GM12878 (cell line): Measurements from ENCODE around the gene ADCY6. TPM values are rescaled to one million over a fixed set of nuclear protein-coding genes. Genes with fewer than 3 reads are reported as not detected.

Source experiments
- ATAC-seq: fragments of 200-7000 bp; cut with Tn5 transposase; 3 replicates; pipeline ENCODE4 v1.9.1; 2020; ENCODE audit warnings: mild to moderate bottlenecking, moderate library complexity
- BruUV-seq: library from RNA; stranded (reverse); fragments of 400-500 nt; replicated peaks from 2 replicates; lab custom pipeline; 2021; lab: Mats Ljungman, UMichigan
- CTCF ChIA-PET: fragments of 300-600 bp; sonication (Branson Sonifier 250); formaldehyde crosslinking; extraction: SDS; loops from one replicate; lab custom pipeline; 2021; ENCODE audit warnings: inconsistent platforms; lab: Yijun Ruan, JAX
- POLR2A ChIA-PET: fragments of 350-600 bp; formaldehyde crosslinking; extraction: SDS; loops from one replicate; lab custom pipeline; 2021; ENCODE audit warnings: inconsistent platforms; lab: Charles Lee
- RAD21 ChIA-PET: fragments of 300-600 bp; sonication (Branson Sonifier 250); formaldehyde crosslinking; loops from one replicate; lab custom pipeline; 2023; ENCODE audit warnings: antibody characterized with exemption; ENCODE audit not compliant: unreplicated experiment; lab: Charles Lee
- SMC1A ChIA-PET: fragments of 300-600 bp; sonication (Branson Sonifier 250); formaldehyde crosslinking; loops from one replicate; lab custom pipeline; 2023; ENCODE audit not compliant: unreplicated experiment, uncharacterized antibody; lab: Charles Lee
- DNase-seq: peaks from one replicate; pipeline ENCODE4 v3.0.0-alpha.2; 2011; ENCODE audit warnings: low read depth, low spot score
- FAIRE-seq: peaks from 3 replicates; lab custom pipeline; 2011; peaks lifted over from hg19 to GRCh38; lab: Jason Lieb, UNC
- H2AFZ ChIP-seq: 2 replicates; pipeline ENCODE4 v1.6.0; 2011; ENCODE audit warnings: low read depth, low read length, control low read depth; ENCODE audit not compliant: control insufficient read depth
- H3K27ac ChIP-seq: 2 replicates; pipeline ENCODE4 v1.5.1; 2011; ENCODE audit warnings: control low read depth; ENCODE audit not compliant: control insufficient read depth, insufficient read depth
- H3K27me3 ChIP-seq, 2 experiments: replicated peaks in 1 of 2; 2 replicates each; pipeline versions ENCODE4 v1.6.0 to v1.6.1; 2011; ENCODE audit warnings: low read length in 1 of 2; ENCODE audit not compliant: control insufficient read depth in 2 of 2, insufficient read depth in 2 of 2
- H3K36me3 ChIP-seq, 2 experiments: 2 replicates each; pipeline ENCODE4 v1.5.1; 2011; ENCODE audit warnings: low read length in 1 of 2; ENCODE audit not compliant: control insufficient read depth in 2 of 2, insufficient read depth in 2 of 2
- H3K4me1 ChIP-seq: 2 replicates; pipeline ENCODE4 v1.6.1; 2011; ENCODE audit warnings: mild to moderate bottlenecking, low read length, moderate library complexity, mixed read lengths; ENCODE audit not compliant: control insufficient read depth, insufficient read depth
- H3K4me2 ChIP-seq: 2 replicates; pipeline ENCODE4 v1.6.0; 2011; ENCODE audit warnings: control low read depth; ENCODE audit not compliant: control insufficient read depth, insufficient read depth
- H3K4me3 ChIP-seq: fragments of 200-600 bp; sonication (generic); 2 replicates; pipeline ENCODE4 v1.5.1; 2016
- H3K79me2 ChIP-seq: 2 replicates; pipeline ENCODE4 v1.6.0; 2011; ENCODE audit warnings: low read length; ENCODE audit not compliant: control insufficient read depth, insufficient read depth
- H3K9ac ChIP-seq: 2 replicates; pipeline ENCODE4 v1.8.0; 2011; ENCODE audit warnings: low read length, control low read depth, mixed read lengths; ENCODE audit not compliant: control insufficient read depth, insufficient read depth
- H3K9me3 ChIP-seq: replicated peaks from 3 replicates; pipeline ENCODE4 v1.5.1; 2011; ENCODE audit warnings: mild to moderate bottlenecking, low read length; ENCODE audit not compliant: control insufficient read depth, insufficient read depth
- H4K20me1 ChIP-seq: 2 replicates; pipeline ENCODE4 v1.6.0; 2011; ENCODE audit not compliant: control insufficient read depth, insufficient read depth
- BCL11A ChIP-seq: IDR thresholded peaks from 2 replicates; pipeline ENCODE4 v1.6.1; 2011; ENCODE audit warnings: low read depth, low read length
- BCLAF1 ChIP-seq: fragments of 450-650 bp; IDR thresholded peaks from 2 replicates; pipeline ENCODE4 v1.6.1; 2017; ENCODE audit warnings: antibody characterized with exemption, mild to moderate bottlenecking, moderate library complexity
- CBFB ChIP-seq: IDR thresholded peaks from 2 replicates; pipeline ENCODE4 v1.6.1; 2016; ENCODE audit warnings: antibody characterized with exemption, low read depth
- CREB1 ChIP-seq: IDR thresholded peaks from 2 replicates; pipeline ENCODE4 v1.6.1; 2012; ENCODE audit warnings: low read depth, mild to moderate bottlenecking, inconsistent platforms
- IKZF1 ChIP-seq: fragments of 450-650 bp; conservative IDR thresholded peaks from 2 replicates; pipeline ENCODE4 v1.6.1; 2017; ENCODE audit warnings: antibody characterized with exemption, mild to moderate bottlenecking
- KLF5 ChIP-seq: fragments of 450-650 bp; IDR thresholded peaks from 2 replicates; pipeline ENCODE4 v1.6.1; 2014; ENCODE audit warnings: mild to moderate bottlenecking; ENCODE audit not compliant: partially characterized antibody
- MEF2A ChIP-seq: IDR thresholded peaks from 2 replicates; pipeline ENCODE4 v1.6.1; 2011; ENCODE audit warnings: low read depth, mild to moderate bottlenecking, low read length, moderate library complexity; ENCODE audit not compliant: insufficient read depth
- MTA3 ChIP-seq: IDR thresholded peaks from 2 replicates; pipeline ENCODE4 v1.6.1; 2012; ENCODE audit warnings: low read length, inconsistent platforms, borderline replicate concordance
- POLR2AphosphoS5 ChIP-seq: IDR thresholded peaks from 2 replicates; pipeline ENCODE4 v1.6.1; 2011; ENCODE audit warnings: mild to moderate bottlenecking, low read length, inconsistent platforms
- POU2F2 ChIP-seq: IDR thresholded peaks from 3 replicates; pipeline ENCODE4 v1.6.1; 2011; ENCODE audit warnings: low read depth, mild to moderate bottlenecking, low read length, borderline replicate concordance
- RAD21 ChIP-seq: IDR thresholded peaks from 2 replicates; pipeline ENCODE4 v1.6.1; 2011; ENCODE audit warnings: mild to moderate bottlenecking, low read depth, low read length, moderate library complexity; ENCODE audit not compliant: insufficient read depth
- RAD51 ChIP-seq: fragments of 450-650 bp; IDR thresholded peaks from 2 replicates; pipeline ENCODE4 v1.6.1; 2016; ENCODE audit warnings: moderate library complexity, mild to moderate bottlenecking, inconsistent platforms
- RCOR1 ChIP-seq: conservative IDR thresholded peaks from 2 replicates; pipeline ENCODE4 v1.6.1; 2012; ENCODE audit warnings: low read depth, low read length, improper control_type of control experiment
- SMARCA5 ChIP-seq: fragments of 450-650 bp; IDR thresholded peaks from 2 replicates; pipeline ENCODE4 v1.6.1; 2017; ENCODE audit warnings: mild to moderate bottlenecking
- TAF1 ChIP-seq: IDR thresholded peaks from 2 replicates; pipeline ENCODE4 v1.6.1; 2011; ENCODE audit warnings: mild to moderate bottlenecking, low read depth, low read length, borderline replicate concordance
- TCF12 ChIP-seq: IDR thresholded peaks from 2 replicates; pipeline ENCODE4 v1.6.1; 2011; ENCODE audit warnings: low read depth, mild to moderate bottlenecking, low read length
- YY1 ChIP-seq: IDR thresholded peaks from 2 replicates; pipeline ENCODE4 v1.6.1; 2011; ENCODE audit warnings: low read depth, mild to moderate bottlenecking, low read length
- ZNF217 ChIP-seq: fragments of 450-650 bp; IDR thresholded peaks from 2 replicates; pipeline ENCODE4 v1.6.1; 2017; ENCODE audit warnings: antibody characterized with exemption, mild to moderate bottlenecking
- WGBS: methylation state at CpG from one replicate; pipeline ENCODE4 v1.1.6; 2016; ENCODE audit warnings: low lambda C conversion rate; ENCODE audit not compliant: insufficient replicate concordance, insufficient coverage; ENCODE audit errors: missing lambda C conversion rate; 5-methylcytosine and 5-hydroxymethylcytosine counted together
- in situ Hi-C: fragments of 300-500 bp; cut with MboI; formaldehyde crosslinking; loops from 9 replicates; pipeline ENCODE4 v1.14.3; 2018; ENCODE audit warnings: mixed read lengths
- intact Hi-C: fragments of 100-400 bp; cut with micrococcal nuclease; formaldehyde crosslinking; loops from one replicate; pipeline ENCODE4 v1.14.2; 2022; ENCODE audit not compliant: unreplicated experiment
- polyA plus RNA-seq, 11 experiments: library from polyadenylated mRNA; depleted of rRNA in 4 of 11; unstranded in 6 of 11; stranded (reverse) in 5 of 11; fragments of >200 nt; fragmentation: Nextera tagmentation in 4 of 11; fragmentation: Illumina TruSeq in 1 of 11; extraction: Ambion mirVana in 4 of 11; extraction: Trizol in 1 of 11; gene quantifications; 1 replicate in 1 of 11; 2 replicates in 10 of 11; pipeline versions ENCODE4 v1.2.1 to v1.2.3, GENCODE V29; 2011 to 2016; ENCODE audit warnings: inconsistent platforms in 2 of 11, missing spikeins in 2 of 11, low read depth in 1 of 11
- total RNA-seq, 4 experiments: library from RNA; depleted of rRNA in 3 of 4; stranded (reverse); fragments of >200 nt in 3 of 4; fragmentation: Illumina TruSeq in 1 of 4; extraction: Trizol in 1 of 4; gene quantifications; 2 replicates each; pipeline versions ENCODE4 v1.2.1 to v1.2.3, GENCODE V29; 2013 to 2021
- TF ChIP-seq, protein P1 (sequence below): fragments of 450-650 bp; IDR thresholded peaks from 2 replicates; pipeline ENCODE4 v1.6.1; 2018; ENCODE audit warnings: mild to moderate bottlenecking, low read depth, moderate library complexity; ENCODE audit not compliant: partially characterized antibody

Gene ADCY6
- total and polyA plus RNA-seq, 10 of the 15 experiments (the other 5 are each of a cell fraction or from before 2014, with no cell fraction given): 0.03 to 2.0 (median 0.14) TPM; not detected in 1

- H3K27me3 ChIP-seq: no peaks in the 10 kb centered on the region
- no peaks in the 10 kb centered on the region for H4K20me1 ChIP-seq
- ChIA-PET RAD21 (no interaction called here), SMC1A (interaction anchor here (1.0 kb wide), 1 partner anchor 191 kb away, joined by 3 read pairs; no protein-coding TSS in a partner anchor), POLR2A (interaction anchor here (0.6 kb wide), 1 partner anchor 11 kb away, joined by 3 read pairs; the partner anchor contains the start of gene ADCY6), CTCF (no interaction called here)
- BruUV-seq: no TSS peak
- DNase-seq (no peak), ATAC-seq (no peak), FAIRE-seq (no peak)
- H3K4me1 ChIP-seq: peaks cover 4% of the 10 kb centered on the region
- H3K4me3 ChIP-seq: no peak overlapping the region
- H3K9ac ChIP-seq: no peak overlapping the region
- no peak overlapping the region for H3K27ac ChIP-seq
- 40% methylated on average over 16 of the region's 16 CpGs for WGBS
- H3K4me2 ChIP-seq: no peak overlapping the region
- intact Hi-C loops: no loop called here
- no peaks in the 10 kb centered on the region for H3K79me2 ChIP-seq
- H2AFZ ChIP-seq: no peak overlapping the region
- no peaks in the 10 kb centered on the region for H3K36me3 ChIP-seq
- in situ Hi-C loops: no loop called here
- H3K9me3 ChIP-seq: no peaks in the 10 kb centered on the region
- TF ChIP-seq YY1 (no peak), POLR2AphosphoS5 (no peak), TAF1 (no peak), RCOR1 (no peak), KLF5 (no peak), CREB1 (no peak), IKZF1 (no peak), CBFB (no peak), BCL11A (no peak), POU2F2 (no peak), SMARCA5 (no peak), TCF12 (no peak), RAD51 (no peak), MTA3 (no peak), RAD21 (no peak), BCLAF1 (no peak), MEF2A (no peak), ZNF217 (no peak)
- TF ChIP-seq, protein P1, sequence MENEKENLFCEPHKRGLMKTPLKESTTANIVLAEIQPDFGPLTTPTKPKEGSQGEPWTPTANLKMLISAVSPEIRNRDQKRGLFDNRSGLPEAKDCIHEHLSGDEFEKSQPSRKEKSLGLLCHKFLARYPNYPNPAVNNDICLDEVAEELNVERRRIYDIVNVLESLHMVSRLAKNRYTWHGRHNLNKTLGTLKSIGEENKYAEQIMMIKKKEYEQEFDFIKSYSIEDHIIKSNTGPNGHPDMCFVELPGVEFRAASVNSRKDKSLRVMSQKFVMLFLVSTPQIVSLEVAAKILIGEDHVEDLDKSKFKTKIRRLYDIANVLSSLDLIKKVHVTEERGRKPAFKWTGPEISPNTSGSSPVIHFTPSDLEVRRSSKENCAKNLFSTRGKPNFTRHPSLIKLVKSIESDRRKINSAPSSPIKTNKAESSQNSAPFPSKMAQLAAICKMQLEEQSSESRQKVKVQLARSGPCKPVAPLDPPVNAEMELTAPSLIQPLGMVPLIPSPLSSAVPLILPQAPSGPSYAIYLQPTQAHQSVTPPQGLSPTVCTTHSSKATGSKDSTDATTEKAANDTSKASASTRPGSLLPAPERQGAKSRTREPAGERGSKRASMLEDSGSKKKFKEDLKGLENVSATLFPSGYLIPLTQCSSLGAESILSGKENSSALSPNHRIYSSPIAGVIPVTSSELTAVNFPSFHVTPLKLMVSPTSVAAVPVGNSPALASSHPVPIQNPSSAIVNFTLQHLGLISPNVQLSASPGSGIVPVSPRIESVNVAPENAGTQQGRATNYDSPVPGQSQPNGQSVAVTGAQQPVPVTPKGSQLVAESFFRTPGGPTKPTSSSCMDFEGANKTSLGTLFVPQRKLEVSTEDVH: no peak
These were observed 11.1 kb downstream of the ADCY6 start for GRCh38 chr12:48777501-48778400.
